Measurements from ENCODE around the gene GTSF1L. TPM values are rescaled to one million over a fixed set of nuclear protein-coding genes. Genes with fewer than 3 reads are reported as not detected.

The GTSF1L gene
- total RNA-seq, 6 donors from 2014 or later = not detected

DNA sequence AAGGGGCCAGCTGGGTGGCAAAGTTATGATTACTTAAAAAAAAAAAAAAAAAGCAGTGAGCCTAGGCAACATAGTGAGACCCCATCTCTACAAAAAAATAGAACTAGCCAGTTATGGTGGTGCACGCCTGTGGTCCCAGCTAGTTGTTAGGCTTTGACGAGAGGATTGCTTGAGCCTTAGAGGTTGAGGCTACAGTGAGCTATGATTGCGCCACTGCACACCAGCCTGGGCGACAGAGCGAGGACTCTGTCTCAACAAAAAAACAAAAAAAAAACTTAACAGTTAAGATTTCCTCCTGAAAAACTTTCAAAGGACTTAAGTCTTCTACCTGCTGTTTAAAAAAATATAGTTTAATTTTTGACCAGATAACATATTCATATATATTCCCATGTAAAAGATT, 2.4 kb downstream of the GTSF1L start:
- no peak for ATAC-seq (ENCODE audit: low FRiP score in 2 of 2)
- no peaks in the 10 kb centered on the region for H3K9me3 ChIP-seq
- H3K27ac ChIP-seq = no peak overlapping the region
- WGBS, 2 donors = 77 to 80% methylated on average over 5 of the region's 5 CpGs
- DNase-seq = no peak
- H3K4me1 ChIP-seq = no peaks in the 10 kb centered on the region
- TF ChIP-seq EP300 (IDR thresholded peaks at IDR 0.05) (no peak), POLR2AphosphoS5 (IDR thresholded peaks at IDR 0.05) (no peak), POLR2A (IDR thresholded peaks at IDR 0.05) (no peak)
- TF ChIP-seq, protein P1, sequence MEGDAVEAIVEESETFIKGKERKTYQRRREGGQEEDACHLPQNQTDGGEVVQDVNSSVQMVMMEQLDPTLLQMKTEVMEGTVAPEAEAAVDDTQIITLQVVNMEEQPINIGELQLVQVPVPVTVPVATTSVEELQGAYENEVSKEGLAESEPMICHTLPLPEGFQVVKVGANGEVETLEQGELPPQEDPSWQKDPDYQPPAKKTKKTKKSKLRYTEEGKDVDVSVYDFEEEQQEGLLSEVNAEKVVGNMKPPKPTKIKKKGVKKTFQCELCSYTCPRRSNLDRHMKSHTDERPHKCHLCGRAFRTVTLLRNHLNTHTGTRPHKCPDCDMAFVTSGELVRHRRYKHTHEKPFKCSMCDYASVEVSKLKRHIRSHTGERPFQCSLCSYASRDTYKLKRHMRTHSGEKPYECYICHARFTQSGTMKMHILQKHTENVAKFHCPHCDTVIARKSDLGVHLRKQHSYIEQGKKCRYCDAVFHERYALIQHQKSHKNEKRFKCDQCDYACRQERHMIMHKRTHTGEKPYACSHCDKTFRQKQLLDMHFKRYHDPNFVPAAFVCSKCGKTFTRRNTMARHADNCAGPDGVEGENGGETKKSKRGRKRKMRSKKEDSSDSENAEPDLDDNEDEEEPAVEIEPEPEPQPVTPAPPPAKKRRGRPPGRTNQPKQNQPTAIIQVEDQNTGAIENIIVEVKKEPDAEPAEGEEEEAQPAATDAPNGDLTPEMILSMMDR (IDR thresholded peaks at IDR 0.05) = no peak
- H3K4me3 ChIP-seq = no peak overlapping the region
- no peaks in the 10 kb centered on the region for H3K36me3 ChIP-seq
- no peaks in the 10 kb centered on the region for H3K27me3 ChIP-seq

DNA sequence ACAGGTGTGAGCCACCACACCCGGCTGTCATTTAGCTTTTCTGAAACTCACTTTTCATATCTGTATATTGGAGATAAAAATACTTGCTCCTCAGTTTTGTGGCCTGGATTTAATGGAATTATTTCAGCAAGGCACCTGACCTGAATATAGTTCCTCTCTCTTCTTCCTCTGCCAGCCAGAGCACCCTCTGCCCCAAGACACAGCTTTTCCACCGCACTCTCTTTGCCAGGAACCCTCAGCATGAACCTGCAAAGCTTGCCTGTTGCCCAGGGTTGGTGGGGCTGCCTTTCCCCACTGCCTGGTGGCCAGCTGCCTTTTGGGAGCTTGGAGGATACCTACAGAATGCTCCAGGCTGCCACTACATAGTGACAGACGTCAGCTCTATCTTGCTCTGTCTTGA, 3.1 kb downstream of the GTSF1L start:
- H3K27me3 ChIP-seq = no peaks in the 10 kb centered on the region
- no peak for ATAC-seq (ENCODE audit: low FRiP score in 2 of 2)
- H3K4me3 ChIP-seq = no peak overlapping the region
- WGBS, 2 donors = 76 to 91% methylated on average over 3 of the region's 3 CpGs
- H3K36me3 ChIP-seq = no peaks in the 10 kb centered on the region
- H3K9me3 ChIP-seq = no peaks in the 10 kb centered on the region
- DNase-seq = no peak
- H3K27ac ChIP-seq = no peak overlapping the region
- TF ChIP-seq, protein P1 (IDR thresholded peaks at IDR 0.05) = no peak
- TF ChIP-seq POLR2AphosphoS5 (IDR thresholded peaks at IDR 0.05) = no peak
- TF ChIP-seq POLR2A (IDR thresholded peaks at IDR 0.05) = no peak
- no peak for TF ChIP-seq EP300 (IDR thresholded peaks at IDR 0.05)
- no peaks in the 10 kb centered on the region for H3K4me1 ChIP-seq

DNA sequence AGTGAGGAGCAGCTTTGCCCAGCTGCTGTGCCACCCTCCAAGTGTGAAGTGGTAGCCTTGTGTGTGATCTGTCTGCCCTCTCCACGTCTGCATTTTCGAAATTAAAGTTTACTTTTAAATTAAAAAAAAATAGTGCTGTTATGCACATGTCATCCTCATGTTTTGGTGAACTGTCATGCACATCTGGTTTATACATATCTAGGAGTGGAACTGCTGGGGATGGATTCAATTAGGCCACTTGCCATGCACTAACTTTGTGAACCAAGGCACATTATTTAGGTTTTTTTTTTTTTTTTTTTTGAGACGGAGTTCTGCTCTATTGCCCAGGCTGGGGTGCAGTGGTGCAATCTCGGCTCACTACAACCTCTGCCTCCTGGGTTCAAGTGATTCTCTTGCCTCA, 3.6 kb downstream of the GTSF1L start:
- TF ChIP-seq POLR2A (IDR thresholded peaks at IDR 0.05) (no peak), POLR2AphosphoS5 (IDR thresholded peaks at IDR 0.05) (no peak), EP300 (IDR thresholded peaks at IDR 0.05) (no peak)
- TF ChIP-seq, protein P1 (IDR thresholded peaks at IDR 0.05) = no peak
- no peak for DNase-seq
- no peaks in the 10 kb centered on the region for H3K9me3 ChIP-seq
- H3K27me3 ChIP-seq = no peaks in the 10 kb centered on the region
- no peak overlapping the region for H3K27ac ChIP-seq
- no peaks in the 10 kb centered on the region for H3K36me3 ChIP-seq
- no peak for ATAC-seq (ENCODE audit: low FRiP score in 2 of 2)
- 57 to 78% methylated on average over 4 of the region's 4 CpGs for WGBS, 2 donors
- H3K4me3 ChIP-seq = no peak overlapping the region
- no peaks in the 10 kb centered on the region for H3K4me1 ChIP-seq

DNA sequence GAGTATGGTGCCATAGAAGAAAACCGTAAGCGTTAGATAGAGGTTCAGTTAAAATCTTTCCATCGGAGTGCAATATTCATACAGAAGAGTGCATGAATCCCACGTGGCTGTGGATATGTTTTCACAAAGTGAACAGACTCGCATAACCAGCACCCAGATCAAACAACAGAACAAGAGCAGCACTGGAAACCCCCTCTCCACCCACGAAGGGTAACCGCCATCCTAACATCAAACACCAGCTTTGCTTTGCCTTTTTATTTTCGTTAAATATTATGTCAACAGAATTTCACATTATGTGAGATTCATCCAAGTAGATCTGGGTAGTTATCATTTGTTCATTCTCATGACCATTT, 4.7 kb downstream of the GTSF1L start:
- DNase-seq = no peak

More for the DNA sequence above, 4.7 kb downstream of the GTSF1L start:
- H3K4me3 ChIP-seq = no peak overlapping the region
- H3K36me3 ChIP-seq = no peaks in the 10 kb centered on the region
- no peaks in the 10 kb centered on the region for H3K4me1 ChIP-seq
- 49 to 63% methylated on average over 8 of the region's 8 CpGs for WGBS, 2 donors
- no peaks in the 10 kb centered on the region for H3K9me3 ChIP-seq
- no peak for TF ChIP-seq POLR2AphosphoS5 (IDR thresholded peaks at IDR 0.05)
- TF ChIP-seq, protein P1 (IDR thresholded peaks at IDR 0.05) = no peak
- TF ChIP-seq POLR2A (IDR thresholded peaks at IDR 0.05) = no peak
- no peak for TF ChIP-seq EP300 (IDR thresholded peaks at IDR 0.05)
- H3K27ac ChIP-seq = no peak overlapping the region
- ATAC-seq (ENCODE audit: low FRiP score in 2 of 2) = no peak
- H3K27me3 ChIP-seq = no peaks in the 10 kb centered on the region

All from upper lobe of left lung (tissue), 6 donors.